IMR-90 (cell line): ENCODE results near the gene MRPS15. TPM values are rescaled to one million over a fixed set of nuclear protein-coding genes. Genes with fewer than 3 reads are reported as not detected.

Experiments
- ATAC-seq: fragments of 200-7000 bp; cut with Tn5 transposase; 2 replicates; pipeline ENCODE4 v1.9.1; 2020; ENCODE audit warnings: low read depth, mild to moderate bottlenecking, moderate library complexity
- BruUV-seq: library from RNA; stranded (reverse); fragments of 400-500 nt; replicated peaks from 2 replicates; lab custom pipeline; 2021; lab: Mats Ljungman, UMichigan
- CTCF ChIA-PET: fragments of 300-600 bp; formaldehyde crosslinking; extraction: SDS; loops from one replicate; lab custom pipeline; 2021; ENCODE audit warnings: antibody characterized with exemption; lab: Yijun Ruan, JAX
- POLR2A ChIA-PET: fragments of 300-600 bp; sonication (Branson Sonifier 250); formaldehyde crosslinking; loops from one replicate; lab custom pipeline; 2022; ENCODE audit warnings: antibody characterized with exemption; ENCODE audit not compliant: unreplicated experiment; lab: Charles Lee
- DNase-seq: peaks from one replicate; pipeline ENCODE4 v3.0.0; 2013
- H2AFZ ChIP-seq: replicated peaks from 2 replicates; pipeline ENCODE3; 2013; ENCODE audit warnings: low read length, mild to moderate bottlenecking; ENCODE audit not compliant: poor library complexity
- H2AK5ac ChIP-seq: 2 replicates; pipeline ENCODE4 v1.6.1; 2013; ENCODE audit warnings: low read depth, low read length, inconsistent platforms
- H2AK9ac ChIP-seq: replicated peaks from 2 replicates; pipeline ENCODE3; 2013; ENCODE audit warnings: mild to moderate bottlenecking, low read depth, low read length, moderate library complexity; ENCODE audit not compliant: poor library complexity
- H2BK120ac ChIP-seq: 2 replicates; pipeline ENCODE4 v1.6.1; 2013; ENCODE audit warnings: low read depth, low read length, inconsistent platforms
- H2BK15ac ChIP-seq: 3 replicates; pipeline ENCODE4 v1.6.1; 2013; ENCODE audit warnings: low read depth, low read length, inconsistent platforms
- H2BK20ac ChIP-seq: 2 replicates; pipeline ENCODE4 v1.6.1; 2013; ENCODE audit warnings: low read depth, mild to moderate bottlenecking, inconsistent platforms, low read length, moderate library complexity
- H2BK5ac ChIP-seq: 2 replicates; pipeline ENCODE4 v1.6.1; 2013; ENCODE audit warnings: mild to moderate bottlenecking, low read depth, low read length, inconsistent platforms; ENCODE audit not compliant: poor library complexity, severe bottlenecking
- H3K14ac ChIP-seq: replicated peaks from 2 replicates; pipeline ENCODE4 v1.6.1; 2013; ENCODE audit warnings: low read depth, low read length, inconsistent platforms
- H3K18ac ChIP-seq: 2 replicates; pipeline ENCODE4 v1.6.1; 2013; ENCODE audit warnings: low read depth, low read length, control low read depth
- H3K23ac ChIP-seq: 2 replicates; pipeline ENCODE4 v1.6.1; 2013; ENCODE audit warnings: low read depth, low read length, inconsistent platforms
- H3K27ac ChIP-seq: 2 replicates; pipeline ENCODE4 v1.5.1; 2013; ENCODE audit warnings: mild to moderate bottlenecking, control low read depth, low read length; ENCODE audit not compliant: insufficient read depth
- H3K27me3 ChIP-seq: 2 replicates; pipeline ENCODE4 v1.6.1; 2013; ENCODE audit warnings: low read length; ENCODE audit not compliant: control insufficient read depth, insufficient read depth
- H3K36me3 ChIP-seq: 2 replicates; pipeline ENCODE4 v1.6.1; 2013; ENCODE audit warnings: low read length, mixed read lengths; ENCODE audit not compliant: control insufficient read depth, insufficient read depth
- H3K4ac ChIP-seq: 2 replicates; pipeline ENCODE4 v1.6.1; 2013; ENCODE audit warnings: low read depth, low read length, inconsistent platforms
- H3K4me1 ChIP-seq: 2 replicates; pipeline ENCODE4 v1.6.1; 2013; ENCODE audit warnings: low read length, mixed read lengths; ENCODE audit not compliant: control insufficient read depth, insufficient read depth
- H3K4me2 ChIP-seq: 2 replicates; pipeline ENCODE4 v1.6.1; 2013; ENCODE audit warnings: low read depth, mild to moderate bottlenecking, control low read depth, low read length, moderate library complexity
- H3K4me3 ChIP-seq: 2 replicates; pipeline ENCODE4 v1.5.1; 2013; ENCODE audit warnings: low read depth, mild to moderate bottlenecking, control low read depth, low read length, moderate library complexity; ENCODE audit not compliant: insufficient read depth
- H3K56ac ChIP-seq: 2 replicates; pipeline ENCODE4 v1.6.1; 2013; ENCODE audit warnings: low read length, inconsistent platforms; ENCODE audit not compliant: insufficient read depth; ENCODE audit errors: extremely low read depth
- H3K79me1 ChIP-seq, 2 experiments: 2 replicates each; pipeline ENCODE4 v1.6.1; 2013; ENCODE audit warnings: low read length in 2 of 2, inconsistent platforms in 1 of 2, low read depth in 1 of 2
- H3K9ac ChIP-seq: 2 replicates; pipeline ENCODE4 v1.6.1; 2013; ENCODE audit warnings: low read depth, low read length, control low read depth
- H3K9me1 ChIP-seq: 2 replicates; pipeline ENCODE4 v1.6.1; 2013; ENCODE audit warnings: low read length, inconsistent platforms; ENCODE audit not compliant: insufficient read depth
- H3K9me3 ChIP-seq: 2 replicates; pipeline ENCODE4 v1.6.1; 2013; ENCODE audit warnings: low read length; ENCODE audit not compliant: control insufficient read depth, insufficient read depth
- H4K20me1 ChIP-seq: 2 replicates; pipeline ENCODE4 v1.6.1; 2013; ENCODE audit warnings: low read length, inconsistent platforms; ENCODE audit not compliant: insufficient read depth
- H4K5ac ChIP-seq: 2 replicates; pipeline ENCODE4 v1.6.1; 2013; ENCODE audit warnings: mild to moderate bottlenecking, low read depth, low read length, control low read depth
- H4K8ac ChIP-seq, 2 experiments: 2 replicates each; pipeline ENCODE4 v1.6.1; 2013; ENCODE audit warnings: low read depth in 2 of 2, low read length in 2 of 2, control low read depth in 1 of 2, inconsistent platforms in 1 of 2
- H4K91ac ChIP-seq: 2 replicates; pipeline ENCODE4 v1.6.1; 2013; ENCODE audit warnings: low read depth, low read length, inconsistent platforms; ENCODE audit not compliant: insufficient read depth
- CEBPB ChIP-seq: IDR thresholded peaks from 2 replicates; pipeline ENCODE4 v1.6.1; 2012; ENCODE audit warnings: low read depth, low read length, improper control_type of control experiment
- MAZ ChIP-seq: IDR thresholded peaks from 2 replicates; pipeline ENCODE4 v1.6.1; 2012; ENCODE audit warnings: low read depth, mild to moderate bottlenecking, low read length, improper control_type of control experiment, moderate library complexity, borderline replicate concordance
- WGBS, 2 experiments: methylation state at CpG; one replicate each; pipeline versions ENCODE4 v1.1.5 to v1.1.7; 2013; ENCODE audit warnings: missing lambda C conversion rate in 2 of 2; ENCODE audit not compliant: insufficient read length in 1 of 2; ENCODE audit errors: extremely low coverage in 2 of 2; 5-methylcytosine and 5-hydroxymethylcytosine counted together
- dilution Hi-C: fragments of 300-500 bp; cut with HindIII; formaldehyde crosslinking; loops from one replicate; pipeline ENCODE4 v1.14.3; 2018; ENCODE audit warnings: low sequenced_read_pairs; ENCODE audit not compliant: unreplicated experiment
- in situ Hi-C: fragments of 300-500 bp; cut with MboI; formaldehyde crosslinking; loops from 3 replicates; pipeline ENCODE4 v1.14.3; 2019; ENCODE audit warnings: low sequenced_read_pairs, inconsistent platforms, mixed read lengths
- intact Hi-C: fragments of 100-400 bp; cut with micrococcal nuclease; formaldehyde crosslinking; loops from 2 replicates; pipeline ENCODE4 v1.10.0; 2022
- polyA plus RNA-seq, 3 experiments: library from polyadenylated mRNA; depleted of rRNA; stranded (reverse); fragments of >200 nt; gene quantifications; 2 replicates each; pipeline ENCODE4 v1.2.3, GENCODE V29; 2012; ENCODE audit warnings: low replicate concordance in 1 of 3
- total RNA-seq: library from RNA; depleted of rRNA; stranded (reverse); fragments of >200 nt; gene quantifications from 2 replicates; pipeline ENCODE4 v1.2.3, GENCODE V29; 2012

Gene MRPS15
- total and polyA plus RNA-seq, 2 of the 4 experiments (the other 2 are of a cell fraction), result 46.1 to 77.9 TPM

DNA sequence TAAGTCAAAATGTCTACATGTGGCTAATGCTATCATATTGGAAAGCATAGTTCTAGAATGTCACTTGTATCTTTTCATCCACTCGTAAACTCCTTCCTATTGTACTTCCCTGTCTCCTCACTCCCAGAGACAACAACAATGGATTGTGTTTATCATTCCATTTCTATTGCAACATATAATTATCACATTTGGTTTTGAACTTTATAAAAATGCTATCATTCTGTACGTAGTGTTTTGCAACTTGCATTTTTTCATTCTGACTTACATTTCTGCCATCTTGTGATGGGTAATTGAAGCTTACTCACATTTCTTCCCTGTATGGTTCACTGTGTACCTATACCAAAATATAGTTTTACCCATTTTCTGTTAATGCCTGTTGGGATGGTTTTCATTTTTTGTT, 33.0 kb upstream of the MRPS15 start:
- Histone ChIP-seq H4K20me1 (no peaks in the 10 kb centered on the region), H4K91ac (no peak overlapping the region), H3K36me3 (no peaks in the 10 kb centered on the region), H4K8ac (no peak overlapping the region), H2BK20ac (no peak overlapping the region), H2BK120ac (no peak overlapping the region), H3K27me3 (peaks cover 2% of the 10 kb centered on the region; the same call in 1 of the 2 replicates), H2AK9ac (no peak overlapping the region), H3K4me2 (no peak overlapping the region; the same call in 1 of the 2 replicates), H2AFZ (no peak overlapping the region), H4K5ac (no peak overlapping the region), H2BK15ac (no peak overlapping the region), H3K9me1 (no peaks in the 10 kb centered on the region), H2BK5ac (no peak overlapping the region), H3K18ac (peak overlapping the region; percentile 35; the same call in 1 of the 2 replicates), H3K56ac (no peak overlapping the region), H3K4me1 (no peaks in the 10 kb centered on the region), H2AK5ac (no peak overlapping the region), H3K9me3 (no peaks in the 10 kb centered on the region), H3K4me3 (no peak overlapping the region), H3K9ac (no peak overlapping the region), H3K23ac (no peak overlapping the region), H3K79me1 (no peaks in the 10 kb centered on the region), H3K27ac (peak overlapping the region; percentile 54; the same call in 1 of the 2 replicates), H3K14ac (no peak overlapping the region), H3K4ac (no peak overlapping the region)
- POLR2A ChIA-PET, result no interaction called here
- dilution Hi-C loops (no loop called here), in situ Hi-C loops (no loop called here), intact Hi-C loops (no loop called here)
- CTCF ChIA-PET, result interaction anchor here (1.6 kb wide), 1 partner anchor 19 kb away, joined by 5 read pairs; no protein-coding TSS in a partner anchor
- DNase-seq, result no peak
- no CpG with 5 or more reads among the region's 2 CpGs for WGBS, 2 experiments
- ATAC-seq, result peak; percentile 73
- no TSS peak for BruUV-seq
- TF ChIP-seq CEBPB, result peak; percentile 49; the same call in 1 of the 2 replicates
- no peak for TF ChIP-seq MAZ
